K562 (cell line): ENCODE data around the gene LAMTOR5. TPM values are rescaled to one million over a fixed set of nuclear protein-coding genes. Genes with fewer than 3 reads are reported as not detected.

ENCODE experiments used
- ATAC-seq: fragments of 200-7000 bp; cut with Tn5 transposase; 3 replicates; pipeline ENCODE4 v1.9.1; 2020; ENCODE audit warnings: moderate library complexity
- BruUV-seq: library from RNA; stranded (reverse); fragments of 400-500 nt; replicated peaks from 2 replicates; lab custom pipeline; 2021; lab: Mats Ljungman, UMichigan
- CTCF ChIA-PET: fragments of 300-600 bp; formaldehyde crosslinking; extraction: SDS; loops from one replicate; lab custom pipeline; 2021; ENCODE audit warnings: low intra/inter-chr PET ratio; lab: Yijun Ruan, JAX
- POLR2A ChIA-PET: fragments of 300-600, 350-650 bp; sonication (Branson Sonifier 250); formaldehyde crosslinking; extraction: SDS; loops from one replicate; lab custom pipeline; 2021; ENCODE audit warnings: antibody characterized with exemption, inconsistent platforms; lab: Yijun Ruan, JAX
- DNase-seq, 4 experiments: peaks; one replicate each; pipeline versions ENCODE4 v3.0.0 to v3.0.0-alpha.2; 2011 to 2018; ENCODE audit warnings: low spot score in 3 of 4, mixed read lengths in 3 of 4; ENCODE audit errors: extremely low read depth in 1 of 4
- FAIRE-seq: peaks from 2 replicates; lab custom pipeline; 2011; peaks lifted over from hg19 to GRCh38; lab: Jason Lieb, UNC
- H2AFZ ChIP-seq: 2 replicates; pipeline ENCODE4 v1.6.0; 2011; ENCODE audit warnings: low read depth, low read length, control low read depth, inconsistent platforms
- H3K27ac ChIP-seq: fragments of 200-600 bp; 3 replicates; pipeline ENCODE4 v1.8.0; 2011; ENCODE audit warnings: low read depth, mild to moderate bottlenecking, control low read depth, inconsistent platforms, low read length, moderate library complexity, mixed read lengths; ENCODE audit errors: extremely low read depth
- H3K27me3 ChIP-seq, 2 experiments: fragments of 300-600 bp in 1 of 2; 2 replicates in 1 of 2; 3 replicates in 1 of 2; pipeline versions ENCODE4 v1.6.0 to v1.8.0; 2011; ENCODE audit warnings: inconsistent platforms in 2 of 2, low read length in 2 of 2, mild to moderate bottlenecking in 1 of 2, mixed read lengths in 1 of 2, moderate library complexity in 1 of 2; ENCODE audit not compliant: control insufficient read depth in 2 of 2, insufficient read depth in 2 of 2
- H3K36me3 ChIP-seq: fragments of 300-600 bp; 3 replicates; pipeline ENCODE4 v1.8.0; 2011; ENCODE audit warnings: mild to moderate bottlenecking, low read length, inconsistent platforms; ENCODE audit not compliant: control insufficient read depth, insufficient read depth
- H3K4me1 ChIP-seq, 2 experiments: fragments of 200-600 bp in 1 of 2; replicated peaks in 1 of 2; 2 replicates in 1 of 2; 3 replicates in 1 of 2; pipeline versions ENCODE4 v1.5.1 to v1.8.0; 2011; ENCODE audit warnings: inconsistent platforms in 2 of 2, low read length in 2 of 2, mild to moderate bottlenecking in 1 of 2, mixed read lengths in 1 of 2, moderate library complexity in 1 of 2; ENCODE audit not compliant: control insufficient read depth in 2 of 2, insufficient read depth in 2 of 2
- H3K4me2 ChIP-seq: 2 replicates; pipeline ENCODE4 v1.6.1; 2011; ENCODE audit warnings: low read length, control low read depth, inconsistent platforms, mixed read lengths; ENCODE audit not compliant: insufficient read depth
- H3K4me3 ChIP-seq: fragments of 200-600 bp; sonication (generic), shearing (Covaris generic); 2 replicates; pipeline ENCODE4 v1.5.1; 2016; ENCODE audit warnings: control low read depth, inconsistent platforms
- H3K79me2 ChIP-seq: fragments of 200-600 bp; 3 replicates; pipeline ENCODE4 v1.8.0; 2011; ENCODE audit warnings: low read length, inconsistent platforms; ENCODE audit not compliant: control insufficient read depth, insufficient read depth
- H3K9ac ChIP-seq, 2 experiments: 2 replicates each; pipeline versions ENCODE4 v1.6.0 to v1.6.1; 2011; ENCODE audit warnings: low read depth in 2 of 2, low read length in 2 of 2, control low read depth in 1 of 2, inconsistent platforms in 1 of 2, mild to moderate bottlenecking in 1 of 2, mixed read lengths in 1 of 2; ENCODE audit not compliant: insufficient read depth in 1 of 2
- H3K9me1 ChIP-seq: one replicate; pipeline ENCODE4 v1.6.0; 2011; ENCODE audit warnings: inconsistent platforms, mild to moderate bottlenecking, low read length, moderate library complexity; ENCODE audit not compliant: control insufficient read depth, insufficient read depth
- H3K9me3 ChIP-seq: replicated peaks from 2 replicates; pipeline ENCODE4 v1.5.1; 2011; ENCODE audit warnings: low read depth, low read length, inconsistent platforms; ENCODE audit not compliant: control insufficient read depth, insufficient read depth
- H4K20me1 ChIP-seq: replicated peaks from 2 replicates; pipeline ENCODE4 v1.6.1; 2011; ENCODE audit warnings: low read length, inconsistent platforms, mixed read lengths; ENCODE audit not compliant: control insufficient read depth, insufficient read depth
- ATF3 ChIP-seq, 2 experiments: fragments of 450-650 bp in 1 of 2; sonication (generic) in 1 of 2; formaldehyde crosslinking in 1 of 2; IDR thresholded peaks in 1 of 2; conservative IDR thresholded peaks in 1 of 2; 2 replicates each; pipeline versions ENCODE4 v1.6.1 to v1.8.1; 2016 to 2023; ENCODE audit warnings: mild to moderate bottlenecking in 2 of 2, moderate library complexity in 2 of 2, inconsistent platforms in 1 of 2, missing genetic modification reagents in 1 of 2
- ZNF551 ChIP-seq: fragments of 250-450 bp; sonication (Bioruptor Pico); IDR thresholded peaks from 2 replicates; pipeline ENCODE4 v1.5.0; 2021; ENCODE audit warnings: mild to moderate bottlenecking, moderate library complexity
- ZNF57 ChIP-seq: fragments of 450-650 bp; formaldehyde crosslinking; IDR thresholded peaks from 2 replicates; pipeline ENCODE4 v1.4.0; 2020; ENCODE audit warnings: mild to moderate bottlenecking, moderate library complexity
- whole genome bisulfite sequencing: fragments of 100-300 bp; shearing (Covaris generic); methylation state at CpG from one replicate; pipeline ENCODE4 v1.1.6; 2016; ENCODE audit warnings: low coverage, mixed read lengths; ENCODE audit not compliant: insufficient coverage; ENCODE audit errors: missing lambda C conversion rate; 5-methylcytosine and 5-hydroxymethylcytosine counted together
- in situ Hi-C: fragments of 300-500 bp; cut with MboI; formaldehyde crosslinking; loops from 4 replicates; pipeline ENCODE4 v1.15.0; 2018; ENCODE audit warnings: inconsistent platforms, mixed read lengths
- intact Hi-C: fragments of 100-400 bp; cut with micrococcal nuclease; formaldehyde crosslinking; loops from 2 replicates; pipeline ENCODE4 v1.14.2; 2022
- polyA plus RNA-seq, 8 experiments: library from polyadenylated mRNA; depleted of rRNA in 4 of 8; stranded (reverse) in 5 of 8; unstranded in 3 of 8; fragments of >200 nt; fragmentation: Nextera tagmentation in 2 of 8; fragmentation: Illumina TruSeq in 1 of 8; extraction: Ambion mirVana in 2 of 8; extraction: Trizol in 1 of 8; gene quantifications; 2 replicates each; pipeline versions ENCODE4 v1.2.1 to v1.2.3, GENCODE V29; 2011 to 2014; ENCODE audit warnings: inconsistent platforms in 1 of 8, missing spikeins in 1 of 8
- total RNA-seq, 7 experiments: library from RNA; depleted of rRNA in 6 of 7; stranded (reverse); fragments of >200 nt in 6 of 7; fragmentation: Illumina TruSeq in 2 of 7; extraction: Trizol in 2 of 7; gene quantifications; 2 replicates each; pipeline versions ENCODE4 v1.2.1 to v1.2.3, GENCODE V29; 2011 to 2021; ENCODE audit warnings: low replicate concordance in 1 of 7

LAMTOR5 gene
- total and polyA plus RNA-seq, 9 of the 15 experiments (the other 6 are each of a cell fraction or from before 2014, with no cell fraction given) = 118 to 712 (median 241) TPM

GRCh38 chr1:110356379-110356778 is 51.1 kb downstream of the LAMTOR5 start:
- H3K9me3 ChIP-seq = no peaks in the 10 kb centered on the region
- H3K4me2 ChIP-seq = no peak overlapping the region
- H3K9me1 ChIP-seq = no peaks in the 10 kb centered on the region
- DNase-seq (no peak), FAIRE-seq (no peak), ATAC-seq (no peak)
- H3K79me2 ChIP-seq = peaks cover 96% of the 10 kb centered on the region
- H4K20me1 ChIP-seq = 0 out of 2 replicates have a peak, but pooled peaks cover 6% of the 10 kb centered on the region
- CTCF ChIA-PET = no interaction called here
- H3K4me3 ChIP-seq = no peak overlapping the region
- H2AFZ ChIP-seq = no peak overlapping the region
- no peak overlapping the region for H3K9ac ChIP-seq
- peaks cover 76% of the 10 kb centered on the region for H3K36me3 ChIP-seq
- peak; percentile 14; the same call in 1 of the 2 replicates for TF ChIP-seq ATF3 (IDR thresholded peaks at IDR 0.05)
- no peak for TF ChIP-seq ATF3 (CRISPR knock-in tag; conservative IDR thresholded peaks at IDR 0.05)
- TF ChIP-seq ZNF57 (CRISPR knock-in tag) = no peak
- no peak overlapping the region for H3K27ac ChIP-seq
- 87% methylated on average over 2 of the region's 2 CpGs for WGBS
- H3K27me3 ChIP-seq = no peaks in the 10 kb centered on the region
- peaks cover 0 to 5% of the 10 kb centered on the region in 2 experiments; a peak in 1 of 5 replicates for H3K4me1 ChIP-seq
- no TSS peak for BruUV-seq
- in situ Hi-C loops = no loop called here
- intact Hi-C loops = no loop called here
- POLR2A ChIA-PET = interaction anchor here (0.6 kb wide), 1 partner anchor 321 kb away, joined by 3 read pairs; no protein-coding TSS in a partner anchor

- in situ Hi-C loops = no loop called here
These were observed 52.2 kb downstream of the LAMTOR5 start for GRCh38 chr1:110355321-110355720.

More at GRCh38 chr1:110355321-110355720, 52.2 kb downstream of the LAMTOR5 start:
- Histone ChIP-seq H4K20me1 (peaks cover 15% of the 10 kb centered on the region), H3K9ac (no peak overlapping the region), H3K4me3 (no peak overlapping the region), H3K9me1 (no peaks in the 10 kb centered on the region), H3K36me3 (peaks cover 80% of the 10 kb centered on the region), H3K27ac (no peak overlapping the region), H2AFZ (no peak overlapping the region), H3K4me1 (peaks cover 5 to 9% of the 10 kb centered on the region in 2 experiments; a peak in 3 of 5 replicates), H3K4me2 (no peak overlapping the region), H3K79me2 (peaks cover 97% of the 10 kb centered on the region), H3K27me3 (no peaks in the 10 kb centered on the region), H3K9me3 (no peaks in the 10 kb centered on the region)
- 45% methylated on average over 1 of the region's 1 CpG for WGBS
- ATAC-seq = no peak
- no peak for DNase-seq
- ChIA-PET POLR2A (interaction anchor here (1.1 kb wide), 1 partner anchor 18 kb away, joined by 3 read pairs; no protein-coding TSS in a partner anchor), CTCF (no interaction called here)
- BruUV-seq = no TSS peak
- no peak for FAIRE-seq
- TF ChIP-seq ZNF551 (CRISPR knock-in tag) = no peak
- intact Hi-C loops = no loop called here
